Activated naive CD4-positive, alpha-beta T cell treated with anti-CD3 and anti-CD28 coated beads, Interleukin-2, amount 10 ng/mL, durations not matched to agents 7 days and 5 days (primary cell): Measurements from ENCODE around the gene RPE65.
"Not testable (repeated sequence)": the region's sequence is repeated elsewhere in the genome, so short reads cannot be mapped to it uniquely, and the experiment has no call there.

Experiments
- CTCF ChIA-PET: fragments of 350-600 bp; sonication (Branson Sonifier 250); formaldehyde crosslinking; loops from one replicate; lab custom pipeline; 2021; ENCODE audit warnings: antibody characterized with exemption; lab: Charles Lee
- DNase-seq: peaks from one replicate; pipeline ENCODE4 v3.0.0-alpha.2; 2020
- H3K27ac Mint-ChIP-seq: one replicate; pipeline ENCODE4 v1.8.0; 2021; ENCODE audit warnings: mild to moderate bottlenecking, moderate library complexity, mixed read lengths
- H3K27me3 Mint-ChIP-seq: one replicate; pipeline ENCODE4 v1.8.0; 2021; ENCODE audit warnings: mild to moderate bottlenecking, mixed read lengths
- H3K36me3 Mint-ChIP-seq: one replicate; pipeline ENCODE4 v1.8.0; 2021; ENCODE audit warnings: mixed read lengths
- H3K4me1 Mint-ChIP-seq: one replicate; pipeline ENCODE4 v1.8.0; 2021; ENCODE audit warnings: mixed read lengths
- H3K4me3 Mint-ChIP-seq: one replicate; pipeline ENCODE4 v1.8.0; 2021; ENCODE audit warnings: mild to moderate bottlenecking, moderate library complexity, mixed read lengths
- H3K9me3 Mint-ChIP-seq: one replicate; pipeline ENCODE4 v1.8.0; 2021; ENCODE audit warnings: mixed read lengths

RPE65 gene

DNA sequence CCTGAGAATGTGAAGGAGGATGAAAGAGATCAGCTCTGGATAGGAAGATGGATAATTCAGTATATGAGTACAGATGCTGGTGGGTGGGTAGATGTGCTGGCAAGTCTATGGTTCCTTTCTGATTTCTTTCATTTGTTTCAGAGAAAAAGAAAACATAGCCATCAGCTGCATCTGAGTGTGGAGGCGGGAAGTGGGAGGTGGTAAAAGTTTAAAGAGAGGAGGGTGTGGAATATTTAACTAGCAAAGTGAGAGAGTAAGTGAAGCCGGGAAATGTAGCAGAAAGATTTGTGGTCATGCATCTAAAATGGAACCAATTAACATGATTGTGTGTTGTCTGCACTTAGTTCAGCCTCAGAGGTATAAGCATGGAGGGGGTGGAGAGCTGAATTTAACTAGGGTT lies 16.4 kb downstream of the RPE65 start:
- H3K27ac Mint-ChIP-seq: no peak overlapping the region
- H3K27me3 Mint-ChIP-seq: no peaks in the 10 kb centered on the region
- no peak for DNase-seq
- CTCF ChIA-PET: no interaction called here
- H3K4me3 Mint-ChIP-seq: no peak overlapping the region
- H3K36me3 Mint-ChIP-seq: no peaks in the 10 kb centered on the region
- no peaks in the 10 kb centered on the region for H3K9me3 Mint-ChIP-seq
- no peaks in the 10 kb centered on the region for H3K4me1 Mint-ChIP-seq

GRCh38 chr1:68431076-68431475 lies 18.7 kb downstream of the RPE65 start:
- Mint-ChIP-seq H3K36me3 (no peaks in the 10 kb centered on the region), H3K27me3 (no peaks in the 10 kb centered on the region), H3K4me3 (no peak overlapping the region), H3K9me3 (no peaks in the 10 kb centered on the region), H3K4me1 (no peaks in the 10 kb centered on the region), H3K27ac (no peak overlapping the region)
- CTCF ChIA-PET: no interaction called here
- DNase-seq: no peak

DNA sequence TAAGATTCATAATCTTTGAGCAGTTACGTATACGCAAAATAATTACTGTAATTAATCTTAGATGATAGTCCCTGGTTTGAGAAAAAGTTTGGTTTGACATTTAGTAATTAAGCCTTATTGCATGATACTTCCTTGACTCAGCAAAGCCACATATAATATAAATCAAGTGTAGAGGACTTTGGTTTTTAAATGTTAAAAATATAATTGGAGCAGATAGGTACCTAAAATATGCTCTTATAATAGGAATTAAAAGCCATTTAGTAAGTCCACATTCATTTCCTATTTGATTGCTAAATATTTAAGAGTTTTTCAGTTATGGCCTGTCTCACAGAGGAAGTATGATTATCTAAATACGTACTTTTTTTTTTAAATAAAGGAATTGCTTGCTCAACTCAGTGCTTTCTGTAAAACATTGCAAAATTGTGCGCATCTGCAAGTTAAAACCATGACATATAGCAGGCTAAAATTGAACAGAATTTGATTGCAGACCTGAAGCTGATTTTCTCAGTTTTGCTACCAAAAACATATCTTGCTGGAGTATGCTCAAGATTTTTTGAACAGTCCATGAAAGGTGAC lies 20.4 kb downstream of the RPE65 start:
- no peak for DNase-seq
- Mint-ChIP-seq H3K36me3 (no peaks in the 10 kb centered on the region), H3K9me3 (no peaks in the 10 kb centered on the region), H3K4me1 (no peaks in the 10 kb centered on the region), H3K27ac (no peak overlapping the region), H3K4me3 (no peak overlapping the region), H3K27me3 (no peaks in the 10 kb centered on the region)
- CTCF ChIA-PET: no interaction called here

GRCh38 chr1:68426594-68426993 lies 23.2 kb downstream of the RPE65 start:
- H3K9me3 Mint-ChIP-seq: no peaks in the 10 kb centered on the region
- H3K36me3 Mint-ChIP-seq: no peaks in the 10 kb centered on the region
- CTCF ChIA-PET: interaction anchor here (0.5 kb wide), 1 partner anchor 424 kb away, joined by 3 read pairs; no protein-coding TSS in a partner anchor
- no peaks in the 10 kb centered on the region for H3K27me3 Mint-ChIP-seq
- no peak for DNase-seq
- H3K4me1 Mint-ChIP-seq: no peaks in the 10 kb centered on the region
- no peak overlapping the region for H3K27ac Mint-ChIP-seq
- H3K4me3 Mint-ChIP-seq: no peak overlapping the region

GRCh38 chr1:68421350-68421749 lies 28.4 kb downstream of the RPE65 start:
- Mint-ChIP-seq H3K36me3 (no peaks in the 10 kb centered on the region), H3K9me3 (no peaks in the 10 kb centered on the region), H3K27me3 (no peaks in the 10 kb centered on the region), H3K27ac (no peak overlapping the region), H3K4me3 (no peak overlapping the region), H3K4me1 (no peaks in the 10 kb centered on the region)
- CTCF ChIA-PET: no interaction called here
- no peak for DNase-seq

DNA sequence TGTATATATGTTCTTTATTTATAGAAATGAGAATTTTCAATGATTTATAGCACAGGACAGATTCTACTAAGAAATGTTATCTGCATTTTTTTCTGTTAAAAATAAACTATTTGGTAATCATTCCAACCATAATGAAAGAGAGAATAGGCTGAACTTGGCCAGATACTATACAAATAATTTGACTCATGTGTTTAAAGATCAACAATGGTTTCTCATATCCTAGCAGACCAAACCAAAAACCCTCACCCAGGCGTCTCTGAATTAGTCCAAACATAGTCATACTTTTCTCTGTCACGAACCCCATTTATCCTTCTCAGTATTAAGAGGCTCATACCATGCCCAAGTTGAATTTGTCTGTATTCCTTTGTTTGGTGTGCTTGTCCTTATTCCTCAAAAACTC lies 40.3 kb downstream of the RPE65 start:
- H3K9me3 Mint-ChIP-seq: no peaks in the 10 kb centered on the region
- CTCF ChIA-PET: no interaction called here
- no peak overlapping the region for H3K27ac Mint-ChIP-seq
- no peak for DNase-seq
- H3K4me1 Mint-ChIP-seq: no peaks in the 10 kb centered on the region
- no peaks in the 10 kb centered on the region for H3K36me3 Mint-ChIP-seq
- no peak overlapping the region for H3K4me3 Mint-ChIP-seq
- no peaks in the 10 kb centered on the region for H3K27me3 Mint-ChIP-seq

DNA sequence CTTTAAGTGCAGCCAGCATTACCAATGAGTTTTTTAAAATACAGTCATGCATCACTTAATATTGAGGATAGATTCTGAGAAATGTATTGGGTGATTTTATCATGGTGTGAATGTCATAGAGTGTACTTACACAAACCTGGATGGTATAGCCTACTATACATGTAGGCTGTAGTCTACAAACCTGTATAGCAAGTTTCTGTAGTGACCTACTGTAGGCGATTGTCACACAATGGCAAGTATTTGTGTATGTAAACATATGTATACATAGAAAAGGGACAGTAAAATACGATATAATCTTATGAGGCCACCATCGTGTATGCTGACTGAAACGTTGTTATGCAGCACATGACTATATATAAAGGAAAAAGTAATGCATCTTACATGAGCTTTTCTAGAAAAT lies 48.2 kb downstream of the RPE65 start:
- Mint-ChIP-seq H3K4me3 (no peak overlapping the region), H3K27me3 (no peaks in the 10 kb centered on the region), H3K27ac (no peak overlapping the region), H3K9me3 (no peaks in the 10 kb centered on the region), H3K36me3 (no peaks in the 10 kb centered on the region), H3K4me1 (no peaks in the 10 kb centered on the region)
- CTCF ChIA-PET: interaction anchor here (1.5 kb wide), 1 partner anchor 18 kb away, joined by 4 read pairs; no protein-coding TSS in a partner anchor
- no peak for DNase-seq

DNA sequence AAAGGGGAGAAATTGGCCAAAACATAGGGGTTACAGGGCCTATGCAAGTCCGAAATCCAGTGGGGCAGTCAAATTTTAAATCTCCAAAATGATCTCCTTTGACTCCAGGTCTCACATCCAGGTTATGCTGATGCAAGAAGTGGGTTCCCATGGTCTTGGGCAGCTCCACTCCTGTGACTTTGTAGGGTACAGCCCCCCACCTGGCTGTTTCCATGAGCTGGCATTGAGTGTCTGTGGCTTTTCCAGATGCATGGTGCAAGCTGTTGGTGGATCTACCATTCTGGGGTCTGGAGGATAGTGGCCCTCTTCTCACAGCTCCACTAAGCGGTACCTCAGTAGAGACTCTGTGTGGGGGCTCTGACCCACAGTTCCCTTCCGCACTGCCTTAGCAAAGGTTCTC lies 54.2 kb downstream of the RPE65 start:
- H3K4me3 Mint-ChIP-seq, DNase-seq, H3K36me3 Mint-ChIP-seq, H3K4me1 Mint-ChIP-seq, H3K27ac Mint-ChIP-seq, H3K27me3 Mint-ChIP-seq, CTCF ChIA-PET, H3K9me3 Mint-ChIP-seq: not testable (repeated sequence)

GRCh38 chr1:68392474-68392873 lies 57.3 kb downstream of the RPE65 start:
- H3K27me3 Mint-ChIP-seq, H3K4me3 Mint-ChIP-seq, H3K36me3 Mint-ChIP-seq, H3K27ac Mint-ChIP-seq, DNase-seq, CTCF ChIA-PET, H3K9me3 Mint-ChIP-seq, H3K4me1 Mint-ChIP-seq: not testable (repeated sequence)

- DNase-seq, H3K27ac Mint-ChIP-seq, CTCF ChIA-PET, H3K9me3 Mint-ChIP-seq, H3K36me3 Mint-ChIP-seq, H3K4me1 Mint-ChIP-seq, H3K27me3 Mint-ChIP-seq, H3K4me3 Mint-ChIP-seq: not testable (repeated sequence)
These were observed 63.8 kb downstream of the RPE65 start for GRCh38 chr1:68385798-68386524.

DNA sequence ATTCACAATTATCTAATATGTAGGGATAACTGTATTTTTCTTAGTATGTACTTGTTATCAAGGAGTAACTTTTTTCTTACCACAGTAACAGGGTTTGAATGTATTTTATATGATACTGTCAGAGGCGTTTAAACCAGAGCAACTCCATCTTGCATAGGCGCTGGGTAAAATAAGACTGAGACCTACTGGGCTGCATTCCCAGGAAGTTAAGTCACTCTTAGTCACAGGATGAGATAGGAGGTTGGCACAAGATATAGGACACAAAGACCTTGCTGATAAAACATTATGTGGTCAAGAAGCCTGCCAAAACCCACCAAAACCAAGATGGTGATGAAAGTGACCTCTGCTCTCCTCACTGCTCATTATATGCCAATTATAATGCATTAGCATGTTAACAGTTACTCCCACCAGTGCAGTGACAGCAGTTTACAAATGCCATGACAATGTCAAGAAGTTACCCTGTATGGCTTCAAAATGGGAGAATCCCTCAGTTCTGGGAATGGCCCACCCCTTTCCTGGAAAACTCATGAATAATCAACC lies 64.8 kb downstream of the RPE65 start:
- H3K4me3 Mint-ChIP-seq: no peak overlapping the region
- no peaks in the 10 kb centered on the region for H3K4me1 Mint-ChIP-seq
- no peak overlapping the region for H3K27ac Mint-ChIP-seq
- no peak for DNase-seq
- H3K9me3 Mint-ChIP-seq: peaks cover 2% of the 10 kb centered on the region
- H3K36me3 Mint-ChIP-seq: no peaks in the 10 kb centered on the region
- H3K27me3 Mint-ChIP-seq: no peaks in the 10 kb centered on the region
- CTCF ChIA-PET: no interaction called here

DNA sequence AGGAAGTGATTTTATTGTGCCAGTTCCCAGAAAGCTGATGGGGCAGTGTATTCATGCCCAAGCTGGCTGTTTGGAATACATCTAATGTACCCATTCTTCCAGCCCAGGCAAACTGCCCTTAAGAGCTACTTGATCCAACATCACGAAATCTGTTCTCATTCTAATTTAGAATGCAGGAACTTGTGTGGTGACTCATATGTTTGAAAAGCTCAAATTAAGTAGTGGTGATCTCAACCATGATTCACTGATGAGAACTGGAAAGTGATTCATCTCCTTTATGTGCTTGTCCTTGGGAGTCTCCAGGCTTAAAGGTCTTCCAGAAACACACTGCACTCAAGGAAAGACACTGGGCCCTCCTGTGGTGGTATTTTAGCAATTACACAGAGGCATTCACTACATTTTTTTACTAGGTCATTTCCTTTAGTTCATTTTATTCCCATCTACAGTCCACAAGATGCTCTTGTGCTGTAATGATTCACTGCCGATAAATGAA lies 65.4 kb downstream of the RPE65 start:
- Mint-ChIP-seq H3K4me3 (no peak overlapping the region), H3K36me3 (no peaks in the 10 kb centered on the region), H3K27me3 (no peaks in the 10 kb centered on the region), H3K27ac (no peak overlapping the region), H3K4me1 (no peaks in the 10 kb centered on the region), H3K9me3 (no peaks in the 10 kb centered on the region)
- no peak for DNase-seq
- CTCF ChIA-PET: interaction anchor here (1.7 kb wide), 1 partner anchor 18 kb away, joined by 4 read pairs; no protein-coding TSS in a partner anchor

DNA sequence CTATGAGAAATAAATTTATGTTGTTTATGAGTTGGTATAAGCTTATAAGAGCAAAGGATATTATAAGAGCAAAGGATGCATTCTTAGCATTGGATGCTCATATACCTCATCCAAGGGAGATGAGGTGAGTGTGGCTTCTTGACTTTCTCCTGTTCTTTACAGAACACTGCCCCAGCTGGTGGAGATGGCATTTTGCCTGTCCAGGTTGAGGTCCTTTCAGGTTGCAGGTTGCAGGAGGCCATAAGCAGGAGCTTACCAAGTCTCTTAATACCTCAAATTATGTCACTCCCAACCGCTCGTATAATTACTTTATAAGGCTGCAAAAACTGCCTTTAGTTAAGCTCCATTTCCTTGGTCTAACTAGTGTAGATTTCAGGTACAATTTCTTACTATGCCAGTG lies 66.7 kb downstream of the RPE65 start:
- CTCF ChIA-PET: interaction anchor here (1.7 kb wide), 1 partner anchor 19 kb away, joined by 4 read pairs; no protein-coding TSS in a partner anchor
- Mint-ChIP-seq H3K27me3 (no peaks in the 10 kb centered on the region), H3K4me3 (no peak overlapping the region), H3K4me1 (no peaks in the 10 kb centered on the region), H3K9me3 (no peaks in the 10 kb centered on the region), H3K27ac (no peak overlapping the region), H3K36me3 (no peaks in the 10 kb centered on the region)
- DNase-seq: no peak

DNA sequence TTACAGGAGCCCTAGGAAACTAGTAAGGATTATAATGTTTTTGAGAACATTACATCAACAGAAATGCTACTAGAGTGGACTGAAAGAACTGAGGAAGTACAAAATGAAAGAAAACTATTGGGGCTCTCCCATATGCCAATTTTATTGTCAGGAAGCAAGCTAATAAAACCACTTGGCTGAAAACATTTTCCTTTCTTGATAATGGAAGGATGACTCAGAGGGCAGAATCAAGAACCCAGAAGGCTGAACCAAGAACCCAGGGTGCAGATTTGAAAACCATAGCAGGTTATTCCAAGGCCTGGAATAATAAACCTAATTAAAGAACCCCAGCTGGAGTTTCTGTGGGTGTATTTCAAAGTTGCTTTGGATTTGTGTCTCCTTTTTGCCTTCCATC lies 70.7 kb downstream of the RPE65 start:
- H3K27ac Mint-ChIP-seq: no peak overlapping the region

More for the DNA sequence above, 70.7 kb downstream of the RPE65 start:
- Mint-ChIP-seq H3K9me3 (no peaks in the 10 kb centered on the region), H3K4me1 (no peaks in the 10 kb centered on the region), H3K27me3 (no peaks in the 10 kb centered on the region), H3K36me3 (no peaks in the 10 kb centered on the region), H3K4me3 (no peak overlapping the region)
- CTCF ChIA-PET: no interaction called here
- DNase-seq: no peak
